ENCODE data around the gene TOMM20. TPM values are rescaled to one million over a fixed set of nuclear protein-coding genes. Genes with fewer than 3 reads are reported as not detected.

The TOMM20 gene
- total RNA-seq, 1 experiment from 2014 or later = 101 TPM

DNA sequence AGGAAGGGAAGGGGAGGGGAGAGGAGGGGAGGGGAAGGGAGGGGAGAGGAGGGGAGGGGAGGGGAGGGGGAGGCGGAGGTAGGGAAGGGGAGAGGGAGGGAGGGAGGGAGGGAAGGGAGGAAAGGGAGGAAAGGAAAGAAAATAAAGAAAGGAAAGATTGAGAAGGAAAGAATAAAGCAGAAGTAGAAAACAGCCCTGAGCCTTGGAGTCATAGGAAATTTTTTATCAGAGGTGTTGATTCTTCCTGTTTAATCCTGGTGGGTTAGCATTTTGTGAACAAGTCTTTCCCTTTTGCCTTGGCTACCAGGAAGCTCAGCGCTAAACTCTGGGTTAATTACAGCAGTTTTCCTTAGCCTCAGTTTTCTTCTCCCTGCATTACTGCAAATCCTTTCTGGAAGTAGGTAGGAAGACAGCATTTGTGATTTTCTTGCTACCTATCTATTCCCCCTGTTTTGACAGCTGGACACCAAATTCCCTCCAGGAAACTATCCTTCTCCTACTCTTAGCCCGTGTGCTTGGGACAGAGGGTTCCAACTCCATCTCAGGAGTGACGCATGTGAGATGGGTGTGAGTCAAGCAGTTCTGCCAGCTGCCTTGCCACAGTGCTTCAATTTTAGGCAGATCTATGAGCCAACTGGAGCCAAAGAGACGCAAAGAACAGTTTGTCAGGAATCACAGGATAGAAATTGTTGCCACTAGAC is 26.9 kb downstream of the TOMM20 start:
- ATAC-seq (no peak), DNase-seq (ENCODE audit: low read depth, low spot score) (no peak)
- no TSS peak for BruUV-seq (replicated peaks)
- H3K9me3 ChIP-seq (ENCODE audit: control insufficient read depth, insufficient read depth, low read depth, low read length) = no peaks in the 10 kb centered on the region
- no peak overlapping the region for H3K4me3 ChIP-seq (ENCODE audit: low read depth in 2 of 2, low read length in 2 of 2)
- H3K27me3 ChIP-seq (ENCODE audit: control insufficient read depth, insufficient read depth, low read length) = no peaks in the 10 kb centered on the region
- ChIA-PET CTCF (interaction anchor here (0.7 kb wide), 1 partner anchor 389 kb away, joined by 3 read pairs; no protein-coding TSS in a partner anchor), POLR2A (no interaction called here)
- intact Hi-C loops (cut with micrococcal nuclease; ENCODE audit: unreplicated experiment) (no loop called here), in situ Hi-C loops (cut with HindIII; ENCODE audit: low pct_unique_long_range_greater_than_20kb, low sequenced_read_pairs) (no loop called here)
- peaks cover 23% of the 10 kb centered on the region for H3K4me1 ChIP-seq (ENCODE audit: control insufficient read depth, insufficient read depth, low read length)
- no peak for TF ChIP-seq REST (IDR thresholded peaks at IDR 0.05; ENCODE audit: insufficient read depth in 1 of 2, low read depth in 2 of 2, low read length in 1 of 2)
- no peak for TF ChIP-seq SIN3A (IDR thresholded peaks at IDR 0.05; ENCODE audit: borderline replicate concordance, insufficient read depth, low read depth, low read length)
- TF ChIP-seq TCF7L2 (IDR thresholded peaks at IDR 0.05; ENCODE audit: low read depth, low read length) = no peak
- TF ChIP-seq POLR2AphosphoS5 (IDR thresholded peaks at IDR 0.05; ENCODE audit: low read depth, low read length) = no peak
- H3K27ac ChIP-seq (ENCODE audit: low read length) = no peak overlapping the region; the same call in 1 of the 2 replicates
- no peaks in the 10 kb centered on the region for H3K36me3 ChIP-seq (ENCODE audit: control insufficient read depth, insufficient read depth, low read length)

GRCh38 chr1:235100194-235100772 is 28.4 kb downstream of the TOMM20 start:
- in situ Hi-C loops (cut with HindIII; ENCODE audit: low pct_unique_long_range_greater_than_20kb, low sequenced_read_pairs) (no loop called here), intact Hi-C loops (cut with micrococcal nuclease; ENCODE audit: unreplicated experiment) (no loop called here)
- Histone ChIP-seq H3K4me1 (ENCODE audit: control insufficient read depth, insufficient read depth, low read length) (peaks cover 23% of the 10 kb centered on the region), H3K36me3 (ENCODE audit: control insufficient read depth, insufficient read depth, low read length) (no peaks in the 10 kb centered on the region), H3K27ac (ENCODE audit: low read length) (no peak overlapping the region), H3K9me3 (ENCODE audit: control insufficient read depth, insufficient read depth, low read depth, low read length) (no peaks in the 10 kb centered on the region), H3K4me3 (ENCODE audit: low read depth in 2 of 2, low read length in 2 of 2) (no peak overlapping the region), H3K27me3 (ENCODE audit: control insufficient read depth, insufficient read depth, low read length) (no peaks in the 10 kb centered on the region)
- DNase-seq (ENCODE audit: low read depth, low spot score) = no peak
- TF ChIP-seq, protein P1, sequence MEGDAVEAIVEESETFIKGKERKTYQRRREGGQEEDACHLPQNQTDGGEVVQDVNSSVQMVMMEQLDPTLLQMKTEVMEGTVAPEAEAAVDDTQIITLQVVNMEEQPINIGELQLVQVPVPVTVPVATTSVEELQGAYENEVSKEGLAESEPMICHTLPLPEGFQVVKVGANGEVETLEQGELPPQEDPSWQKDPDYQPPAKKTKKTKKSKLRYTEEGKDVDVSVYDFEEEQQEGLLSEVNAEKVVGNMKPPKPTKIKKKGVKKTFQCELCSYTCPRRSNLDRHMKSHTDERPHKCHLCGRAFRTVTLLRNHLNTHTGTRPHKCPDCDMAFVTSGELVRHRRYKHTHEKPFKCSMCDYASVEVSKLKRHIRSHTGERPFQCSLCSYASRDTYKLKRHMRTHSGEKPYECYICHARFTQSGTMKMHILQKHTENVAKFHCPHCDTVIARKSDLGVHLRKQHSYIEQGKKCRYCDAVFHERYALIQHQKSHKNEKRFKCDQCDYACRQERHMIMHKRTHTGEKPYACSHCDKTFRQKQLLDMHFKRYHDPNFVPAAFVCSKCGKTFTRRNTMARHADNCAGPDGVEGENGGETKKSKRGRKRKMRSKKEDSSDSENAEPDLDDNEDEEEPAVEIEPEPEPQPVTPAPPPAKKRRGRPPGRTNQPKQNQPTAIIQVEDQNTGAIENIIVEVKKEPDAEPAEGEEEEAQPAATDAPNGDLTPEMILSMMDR (IDR thresholded peaks at IDR 0.05) = no peak
- no peak for TF ChIP-seq POLR2AphosphoS5 (IDR thresholded peaks at IDR 0.05; ENCODE audit: low read depth, low read length)
- TF ChIP-seq TCF7L2 (IDR thresholded peaks at IDR 0.05; ENCODE audit: low read depth, low read length) = no peak
- TF ChIP-seq SIN3A (IDR thresholded peaks at IDR 0.05; ENCODE audit: borderline replicate concordance, insufficient read depth, low read depth, low read length) = no peak
- no peak for TF ChIP-seq REST (IDR thresholded peaks at IDR 0.05; ENCODE audit: insufficient read depth in 1 of 2, low read depth in 2 of 2, low read length in 1 of 2)
- POLR2A ChIA-PET = no interaction called here
- ATAC-seq = no peak
- CTCF ChIA-PET = no interaction called here
- BruUV-seq (replicated peaks) = no TSS peak
